Measurements from ENCODE around the gene RDH5.
A peak's percentile ranks its signal among the peaks of the same experiment; 100 is the strongest.

RDH5 gene

DNA sequence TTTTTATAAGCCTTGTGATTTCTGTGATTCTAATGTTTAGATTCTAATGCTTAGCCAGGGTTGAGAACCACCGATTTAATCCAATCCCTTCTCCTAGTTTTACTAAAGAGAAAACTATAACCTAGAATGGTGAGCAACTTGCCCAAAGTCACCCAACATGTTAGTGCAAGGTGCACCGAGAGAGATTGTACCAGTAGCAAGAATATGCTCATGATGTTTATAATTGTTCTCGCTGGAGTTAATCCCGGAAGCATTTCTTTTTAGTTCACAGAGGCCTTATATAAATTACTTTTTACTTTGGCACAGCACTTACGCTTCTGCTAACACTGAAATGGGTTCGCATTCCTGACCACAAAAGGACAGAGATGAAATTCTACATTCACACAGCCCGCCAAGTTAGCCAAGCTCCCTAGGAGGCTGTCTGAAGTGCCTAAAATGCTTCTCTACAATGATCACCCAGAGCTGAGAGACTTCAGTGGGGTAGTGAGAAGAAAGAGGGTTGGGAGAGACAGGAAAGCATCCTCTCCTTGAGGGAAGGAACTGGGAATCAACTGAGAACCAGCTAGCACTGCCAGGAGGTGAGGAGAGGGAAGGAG, 4.9 kb upstream of the RDH5 start:
- DNase-seq: no peak

DNA sequence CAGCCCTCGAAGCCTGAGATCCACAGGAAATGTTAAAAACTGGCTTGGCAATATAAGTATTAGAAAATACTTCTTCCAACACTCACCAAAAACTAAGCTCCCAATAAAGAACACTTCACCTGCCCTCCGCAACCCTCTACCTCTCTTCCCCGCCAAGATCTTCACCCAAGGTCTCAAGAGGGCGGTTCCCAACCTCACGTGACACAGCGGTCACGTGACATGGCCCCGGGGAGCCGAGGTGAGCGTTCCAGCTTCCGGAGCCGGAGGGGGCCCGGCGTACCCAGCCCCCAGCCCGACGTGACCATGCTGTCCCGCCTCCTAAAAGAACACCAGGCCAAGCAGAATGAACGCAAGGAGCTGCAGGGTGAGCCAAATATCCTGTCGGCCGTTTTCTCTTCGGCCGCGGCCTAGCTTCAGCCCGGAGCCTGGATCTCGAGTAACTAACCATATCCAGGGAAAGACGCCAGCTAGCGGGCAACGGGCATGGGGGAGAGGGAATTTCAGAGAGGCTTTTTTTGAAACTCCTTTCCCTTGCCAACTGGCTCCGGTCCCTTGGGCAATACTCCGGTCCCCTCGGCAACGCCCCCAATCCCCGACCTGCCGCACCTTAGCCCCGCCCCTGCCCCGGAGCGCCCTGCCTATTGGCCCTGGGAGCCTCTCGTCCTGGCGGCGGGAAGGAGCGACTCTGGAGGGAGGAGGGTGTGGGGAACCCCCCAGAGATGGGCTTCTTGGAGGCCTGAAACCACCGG, 4.2 kb upstream of the RDH5 start, which contains the start of gene BLOC1S1:
Gene BLOC1S1, plus strand, starts transcription at position 214 of the 749 bp plus-strand sequence. Its CDS starts 6 bp downstream, at position 220.
- peak; percentile 91 for DNase-seq

DNA sequence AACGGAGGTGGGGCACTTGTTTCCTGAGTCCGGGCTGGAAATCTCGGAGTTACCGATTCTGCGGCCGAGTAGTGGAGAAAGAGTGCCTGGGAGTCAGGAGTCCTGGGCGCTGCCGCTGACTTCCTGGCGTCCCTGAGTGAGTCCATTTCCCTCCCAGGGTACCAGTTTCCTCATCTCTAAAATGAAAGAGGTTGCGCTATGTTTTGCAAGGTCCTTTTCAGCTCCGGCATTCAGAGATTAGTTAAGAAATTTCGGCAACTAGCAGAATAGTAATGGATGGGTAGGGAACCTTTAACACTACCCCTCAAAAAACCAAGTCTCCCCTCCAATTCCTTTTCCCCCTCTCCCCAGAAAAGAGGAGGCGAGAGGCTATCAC, 3.6 kb upstream of the RDH5 start:
- DNase-seq: no peak

DNA sequence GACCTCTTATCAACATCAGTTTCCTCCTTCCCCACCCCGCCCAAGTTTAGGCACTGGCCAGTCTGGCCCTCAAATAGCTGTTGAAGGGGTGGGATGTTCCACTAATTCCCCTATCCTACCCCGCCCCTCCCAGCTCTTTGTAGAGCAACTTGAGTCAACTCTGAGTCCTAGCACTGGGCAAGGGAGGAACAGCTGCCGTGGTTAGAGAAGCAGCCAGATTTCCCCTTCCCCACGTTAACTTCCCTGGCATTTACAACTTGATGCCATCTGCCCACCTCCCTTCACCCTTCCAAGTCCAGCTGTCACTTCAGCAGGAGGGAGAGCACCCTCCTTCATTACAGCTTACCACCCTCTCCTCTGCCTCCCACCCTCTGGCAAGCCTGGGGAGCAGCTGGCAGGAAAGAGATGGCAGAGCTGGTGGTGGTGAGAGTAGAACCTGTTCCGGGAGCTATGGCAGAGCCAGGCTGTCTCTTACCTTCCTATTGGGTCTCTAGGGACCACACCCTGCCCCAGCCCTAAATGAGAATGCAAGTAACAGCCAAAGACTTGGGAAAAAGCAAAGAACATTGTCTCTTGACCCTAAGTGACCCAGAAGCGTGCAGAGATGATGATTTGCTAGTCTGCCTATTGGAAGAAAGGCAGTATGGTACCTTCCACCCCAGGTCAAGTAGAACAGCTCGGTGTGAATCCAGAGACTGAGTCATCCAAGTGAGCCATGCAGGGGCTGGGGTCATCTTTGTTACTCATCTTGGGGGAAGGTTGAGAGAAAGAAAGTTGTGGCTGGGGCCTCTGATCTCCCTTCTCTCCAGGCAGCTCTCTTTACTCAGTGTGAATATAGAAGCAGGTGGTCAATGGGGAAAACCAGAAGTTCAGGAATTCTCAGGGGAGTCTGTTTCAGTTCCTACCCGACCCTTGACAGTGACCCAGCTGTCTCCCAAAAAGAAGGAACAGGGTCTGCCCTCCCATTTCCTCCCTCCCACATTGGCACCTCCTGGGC, 2.9 kb upstream of the RDH5 start:
- DNase-seq: no peak

DNA sequence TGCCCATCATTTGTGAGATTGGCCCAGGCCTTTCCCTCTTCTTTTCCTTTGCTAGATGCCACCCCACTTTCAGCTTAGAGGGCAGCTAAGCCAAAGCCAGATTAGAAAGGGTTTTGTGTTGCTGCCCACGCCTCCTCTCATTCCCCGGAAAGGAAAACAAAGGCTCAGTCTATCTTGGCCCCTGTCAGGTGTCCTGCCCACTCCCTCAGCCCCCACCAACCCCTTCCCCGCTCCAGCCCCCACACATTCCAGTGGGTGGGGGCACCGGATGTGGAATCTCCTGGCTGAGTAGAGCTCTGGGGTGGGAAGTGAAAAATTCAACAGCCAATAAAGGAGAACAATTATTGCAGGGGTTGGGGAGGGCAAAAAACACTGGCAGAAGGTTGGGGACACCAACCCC, 2.2 kb upstream of the RDH5 start:
- no peak for DNase-seq

DNA sequence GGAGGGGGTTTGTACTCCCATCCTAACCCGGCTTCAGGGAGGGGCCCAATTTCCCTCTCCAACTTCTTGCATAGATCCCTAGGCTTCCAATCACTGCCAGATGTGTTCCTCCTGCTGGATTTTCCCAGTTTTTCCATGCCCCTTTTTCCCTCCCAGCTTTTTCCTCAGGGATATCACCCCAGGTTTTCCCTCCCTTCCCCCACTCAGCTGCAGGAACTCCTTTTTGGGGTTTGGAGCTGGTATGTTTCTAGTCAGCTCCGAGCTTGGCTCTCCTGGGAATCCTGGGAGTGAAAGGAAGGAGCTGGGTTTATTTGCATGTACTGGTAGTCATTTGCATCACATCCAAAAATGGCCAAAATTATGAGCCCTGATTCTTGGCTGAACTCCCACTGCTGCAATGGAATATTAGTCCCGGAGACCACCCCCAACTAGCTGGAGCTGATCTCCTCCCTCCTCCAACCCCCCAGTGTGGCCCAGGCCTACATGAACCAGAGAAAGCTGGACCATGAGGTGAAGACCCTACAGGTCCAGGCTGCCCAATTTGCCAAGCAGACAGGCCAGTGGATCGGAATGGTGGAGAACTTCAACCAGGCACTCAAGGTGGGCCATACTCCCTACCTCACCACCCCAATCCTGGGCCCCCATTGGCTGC, 1.4 kb upstream of the RDH5 start:
- no peak for DNase-seq

DNA sequence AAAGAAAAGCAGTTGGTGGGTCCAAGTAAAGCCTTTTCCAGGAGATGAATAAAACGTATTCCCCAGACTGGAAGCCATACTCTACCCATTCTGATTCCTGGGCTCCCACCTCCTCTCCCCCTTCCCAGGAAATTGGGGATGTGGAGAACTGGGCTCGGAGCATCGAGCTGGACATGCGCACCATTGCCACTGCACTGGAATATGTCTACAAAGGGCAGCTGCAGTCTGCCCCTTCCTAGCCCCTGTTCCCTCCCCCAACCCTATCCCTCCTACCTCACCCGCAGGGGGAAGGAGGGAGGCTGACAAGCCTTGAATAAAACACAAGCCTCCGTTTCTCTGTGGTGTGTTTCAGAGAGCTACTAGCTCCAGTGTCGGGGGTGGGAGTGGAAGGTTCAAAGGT, 822 bp upstream of the RDH5 start:
- DNase-seq: no peak

DNA sequence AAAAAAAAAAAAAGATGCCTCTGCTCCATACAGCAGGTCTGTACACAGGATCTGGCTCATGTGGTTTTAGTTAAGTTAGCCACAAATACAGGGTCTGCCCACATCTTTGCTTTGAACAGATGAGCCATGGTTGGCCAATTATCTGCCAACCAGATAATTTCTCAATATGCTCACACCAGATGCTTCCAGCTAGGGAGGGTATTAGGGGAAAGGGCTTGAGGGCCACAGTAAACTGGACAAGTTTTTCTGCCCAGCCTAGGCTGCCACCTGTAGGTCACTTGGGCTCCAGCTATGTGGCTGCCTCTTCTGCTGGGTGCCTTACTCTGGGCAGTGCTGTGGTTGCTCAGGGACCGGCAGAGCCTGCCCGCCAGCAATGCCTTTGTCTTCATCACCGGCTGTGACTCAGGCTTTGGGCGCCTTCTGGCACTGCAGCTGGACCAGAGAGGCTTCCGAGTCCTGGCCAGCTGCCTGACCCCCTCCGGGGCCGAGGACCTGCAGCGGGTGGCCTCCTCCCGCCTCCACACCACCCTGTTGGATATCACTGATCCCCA, 776 bp downstream of the RDH5 start:
- no peak for DNase-seq

DNA sequence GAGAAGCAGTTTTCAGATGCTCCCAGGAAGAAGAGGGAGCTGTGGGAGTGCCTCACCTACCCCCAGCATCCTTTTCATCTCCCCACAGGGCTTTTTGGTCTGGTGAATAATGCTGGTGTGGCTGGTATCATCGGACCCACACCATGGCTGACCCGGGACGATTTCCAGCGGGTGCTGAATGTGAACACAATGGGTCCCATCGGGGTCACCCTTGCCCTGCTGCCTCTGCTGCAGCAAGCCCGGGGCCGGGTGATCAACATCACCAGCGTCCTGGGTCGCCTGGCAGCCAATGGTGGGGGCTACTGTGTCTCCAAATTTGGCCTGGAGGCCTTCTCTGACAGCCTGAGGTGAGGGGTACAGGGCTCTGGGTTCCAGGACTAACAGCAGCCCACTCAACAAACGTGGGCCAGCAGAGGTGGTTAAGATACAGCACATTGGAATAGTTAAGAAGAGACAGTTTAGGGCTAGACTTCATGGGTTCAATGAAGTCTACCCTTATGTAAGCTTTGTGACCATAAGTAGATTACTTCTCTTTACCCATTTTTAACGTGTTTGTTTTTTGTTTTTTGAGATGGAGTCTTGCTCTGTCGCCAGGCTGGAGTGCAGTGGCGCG, 1.5 kb downstream of the RDH5 start:
- no peak for DNase-seq

DNA sequence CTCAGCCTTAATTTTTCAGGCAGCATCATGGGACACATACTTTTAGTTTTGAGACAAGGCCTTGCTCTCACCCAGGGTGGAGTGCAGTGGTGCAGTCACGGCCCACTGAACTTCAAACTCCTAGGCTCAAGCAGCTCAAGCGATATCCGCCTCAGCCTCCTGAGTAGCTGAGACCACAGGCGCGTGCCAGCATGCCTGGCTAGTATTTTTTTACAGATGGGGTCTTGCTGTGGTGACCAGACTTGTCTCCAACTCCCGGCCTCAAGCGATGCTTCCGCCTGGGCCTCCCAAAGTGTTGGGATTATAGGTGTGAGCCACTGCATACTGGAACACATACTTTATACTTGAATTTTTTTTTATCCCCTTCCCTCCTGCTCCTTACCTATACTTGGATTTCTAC, 2.8 kb downstream of the RDH5 start:
- no peak for DNase-seq

DNA sequence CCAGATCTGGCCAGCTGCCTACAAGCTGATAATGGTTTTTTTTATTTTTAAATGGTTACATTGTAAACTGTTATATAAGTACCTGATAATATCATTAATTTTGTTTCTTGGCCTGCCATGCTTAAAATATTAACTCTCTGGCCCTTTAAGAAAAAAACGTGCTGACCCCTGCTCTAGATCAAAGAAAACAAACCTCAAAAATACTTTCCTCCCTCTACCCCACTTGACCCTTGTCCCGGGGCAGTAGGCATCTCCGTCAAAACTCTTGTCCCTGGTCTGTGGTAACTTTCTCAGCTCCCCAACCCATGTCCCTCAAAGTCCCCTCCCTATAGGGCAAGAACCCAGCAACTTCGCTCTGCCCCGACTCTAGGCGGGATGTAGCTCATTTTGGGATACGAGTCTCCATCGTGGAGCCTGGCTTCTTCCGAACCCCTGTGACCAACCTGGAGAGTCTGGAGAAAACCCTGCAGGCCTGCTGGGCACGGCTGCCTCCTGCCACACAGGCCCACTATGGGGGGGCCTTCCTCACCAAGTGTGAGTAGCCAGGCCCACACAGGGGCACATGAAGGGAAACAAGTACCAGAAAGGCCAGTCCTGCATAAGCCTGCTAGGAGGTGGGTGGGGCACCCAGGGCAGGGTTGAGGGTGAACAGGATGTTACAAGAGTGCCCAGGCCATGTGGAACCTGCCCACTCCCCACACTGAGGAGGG, 3.5 kb downstream of the RDH5 start:
- DNase-seq: no peak

DNA sequence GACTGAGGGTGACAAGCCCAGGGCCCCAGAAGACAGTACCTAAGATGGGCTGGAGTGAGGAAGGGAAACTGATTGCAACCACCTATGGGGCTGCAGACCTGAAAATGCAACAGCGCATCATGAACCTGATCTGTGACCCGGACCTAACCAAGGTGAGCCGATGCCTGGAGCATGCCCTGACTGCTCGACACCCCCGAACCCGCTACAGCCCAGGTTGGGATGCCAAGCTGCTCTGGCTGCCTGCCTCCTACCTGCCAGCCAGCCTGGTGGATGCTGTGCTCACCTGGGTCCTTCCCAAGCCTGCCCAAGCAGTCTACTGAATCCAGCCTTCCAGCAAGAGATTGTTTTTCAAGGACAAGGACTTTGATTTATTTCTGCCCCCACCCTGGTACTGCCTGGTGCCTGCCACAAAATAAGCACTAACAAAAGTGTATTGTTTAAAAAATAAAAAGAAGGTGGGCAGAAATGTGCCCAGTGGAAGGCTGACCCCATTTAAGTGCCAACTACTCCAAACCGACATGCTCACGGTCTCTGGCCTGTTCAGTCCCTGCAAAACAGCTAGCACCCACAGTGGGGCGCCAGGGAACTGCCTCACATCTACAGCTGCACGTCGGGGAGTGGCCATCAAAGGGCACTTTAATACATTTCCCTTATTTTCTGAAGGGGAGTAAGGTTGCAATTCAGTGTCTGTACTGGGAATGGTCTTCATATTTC, 4.2 kb downstream of the RDH5 start:
- DNase-seq: peak; percentile 60 to 63

DNA sequence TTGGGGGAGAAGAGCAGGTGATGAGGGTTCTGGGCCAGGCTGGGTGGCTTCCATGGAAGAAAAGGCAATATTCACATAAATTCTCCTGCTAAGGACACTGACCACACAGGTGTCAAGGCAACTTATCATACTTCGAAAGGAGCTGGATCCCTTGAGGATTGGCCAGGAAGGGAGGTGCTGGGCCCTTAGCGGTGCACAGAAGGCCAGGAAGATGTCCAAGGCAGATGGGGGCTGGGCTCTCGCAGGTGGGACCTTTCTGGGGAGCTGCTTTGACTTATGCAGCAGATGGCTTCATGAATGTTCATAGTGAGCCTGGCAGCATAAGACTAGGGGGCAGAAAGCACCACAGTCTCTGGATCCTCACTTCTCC, 4.7 kb downstream of the RDH5 start:
- no peak for DNase-seq

DNA sequence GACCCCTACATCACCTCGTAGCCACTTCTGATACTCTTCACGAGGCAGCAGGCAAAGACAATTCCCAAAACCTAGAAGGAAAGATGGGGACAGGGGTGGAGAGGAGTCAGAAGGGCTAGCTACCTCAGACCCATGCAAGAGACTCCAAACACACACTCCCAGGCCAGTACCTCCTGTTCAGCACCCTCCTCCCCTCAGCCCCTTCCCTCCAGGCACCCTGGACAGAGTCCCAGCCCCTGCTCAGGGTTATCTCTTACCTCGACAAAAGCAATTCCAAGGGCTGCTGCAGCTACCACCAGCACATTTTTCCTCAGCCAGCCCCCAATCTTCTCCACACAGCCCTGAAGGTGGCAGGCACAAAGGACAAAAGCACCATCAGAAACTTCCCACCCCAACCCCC, 5.4 kb downstream of the RDH5 start:
- DNase-seq: no peak

DNA sequence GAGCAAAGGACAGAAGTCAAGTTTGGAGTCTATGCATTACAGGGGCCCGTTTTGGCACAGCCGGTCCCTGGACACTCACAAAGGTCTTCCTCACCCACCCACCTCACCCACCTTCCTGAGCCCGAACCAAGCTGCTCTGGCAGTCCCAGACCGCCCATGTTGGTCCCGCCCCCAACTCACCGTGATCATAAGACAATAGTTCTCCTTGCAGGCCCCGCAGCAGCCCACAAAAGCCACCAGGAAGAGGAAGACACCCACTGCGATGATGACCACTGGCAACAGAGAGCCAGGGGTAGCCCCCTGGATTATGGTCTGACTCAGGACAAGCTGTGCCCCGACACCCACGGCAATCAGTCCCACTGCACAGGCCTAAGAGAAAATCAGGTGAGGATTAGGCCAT, 6.8 kb downstream of the RDH5 start:
- DNase-seq: no peak

DNA sequence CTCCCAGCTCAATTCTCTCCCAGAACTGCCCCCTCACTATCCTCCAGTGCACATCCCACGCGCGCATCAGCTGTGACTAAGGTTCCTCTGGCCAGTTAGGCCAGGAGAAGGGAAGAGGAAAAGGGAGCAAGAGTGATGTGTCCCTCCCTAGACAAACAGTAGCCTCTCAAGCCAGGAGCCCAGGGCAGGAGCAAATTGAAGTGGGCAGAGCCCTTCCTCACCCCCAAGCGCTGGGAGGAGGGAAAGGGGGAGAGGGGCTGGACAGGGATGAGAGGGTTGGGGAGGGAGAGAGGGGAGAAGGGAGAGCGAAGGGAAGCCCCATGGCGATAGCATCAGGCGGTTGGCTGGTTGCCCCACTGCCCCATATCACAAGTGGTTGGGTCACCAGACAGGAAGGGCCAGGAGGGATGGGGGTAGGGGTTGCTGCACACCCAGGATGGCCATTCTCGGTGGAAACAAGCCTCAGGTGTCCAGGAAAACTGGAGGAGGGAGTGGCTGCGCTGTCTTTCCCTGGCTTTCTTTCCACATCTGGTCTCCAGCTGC, 7.5 kb downstream of the RDH5 start:
- DNase-seq: no peak

DNA sequence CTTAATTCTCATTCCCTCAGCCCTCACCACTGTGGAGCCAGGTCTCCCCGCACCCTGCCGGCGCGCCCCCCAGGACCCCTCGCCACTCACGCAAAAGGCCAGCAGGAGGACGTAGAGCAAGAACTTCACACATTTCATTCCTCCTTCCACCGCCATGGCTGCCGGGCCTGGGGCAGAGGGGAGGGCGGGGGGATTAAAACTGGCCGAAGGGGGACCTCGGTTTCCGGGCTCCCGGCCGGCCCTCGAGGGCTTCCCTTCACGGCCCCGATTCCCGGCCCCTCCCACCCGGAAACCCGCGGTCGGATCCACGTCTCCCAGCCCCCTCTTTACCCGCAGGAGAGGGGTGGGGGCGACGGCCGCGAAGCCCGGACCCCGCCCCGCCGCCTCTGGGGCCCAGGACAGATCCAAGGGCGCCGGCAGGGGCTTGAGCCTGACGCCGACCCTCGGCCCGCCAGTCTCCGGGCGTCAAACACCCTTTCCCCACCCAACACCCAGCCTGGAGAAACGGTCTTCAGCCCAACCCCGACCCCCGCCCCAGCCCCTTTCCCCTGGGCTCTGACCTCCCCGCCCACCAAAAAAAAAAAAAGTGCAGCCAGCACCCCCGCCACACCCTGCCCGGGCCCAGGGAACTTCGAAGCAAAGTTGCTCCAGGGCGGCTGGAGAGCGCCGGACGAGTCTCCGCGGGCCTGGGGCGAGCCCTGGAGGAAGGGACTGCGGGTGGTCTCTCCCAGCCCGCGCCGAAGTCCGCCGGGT, 8.2 kb downstream of the RDH5 start:
- peak in 1 of 2 donors; percentile 32 for DNase-seq

DNA sequence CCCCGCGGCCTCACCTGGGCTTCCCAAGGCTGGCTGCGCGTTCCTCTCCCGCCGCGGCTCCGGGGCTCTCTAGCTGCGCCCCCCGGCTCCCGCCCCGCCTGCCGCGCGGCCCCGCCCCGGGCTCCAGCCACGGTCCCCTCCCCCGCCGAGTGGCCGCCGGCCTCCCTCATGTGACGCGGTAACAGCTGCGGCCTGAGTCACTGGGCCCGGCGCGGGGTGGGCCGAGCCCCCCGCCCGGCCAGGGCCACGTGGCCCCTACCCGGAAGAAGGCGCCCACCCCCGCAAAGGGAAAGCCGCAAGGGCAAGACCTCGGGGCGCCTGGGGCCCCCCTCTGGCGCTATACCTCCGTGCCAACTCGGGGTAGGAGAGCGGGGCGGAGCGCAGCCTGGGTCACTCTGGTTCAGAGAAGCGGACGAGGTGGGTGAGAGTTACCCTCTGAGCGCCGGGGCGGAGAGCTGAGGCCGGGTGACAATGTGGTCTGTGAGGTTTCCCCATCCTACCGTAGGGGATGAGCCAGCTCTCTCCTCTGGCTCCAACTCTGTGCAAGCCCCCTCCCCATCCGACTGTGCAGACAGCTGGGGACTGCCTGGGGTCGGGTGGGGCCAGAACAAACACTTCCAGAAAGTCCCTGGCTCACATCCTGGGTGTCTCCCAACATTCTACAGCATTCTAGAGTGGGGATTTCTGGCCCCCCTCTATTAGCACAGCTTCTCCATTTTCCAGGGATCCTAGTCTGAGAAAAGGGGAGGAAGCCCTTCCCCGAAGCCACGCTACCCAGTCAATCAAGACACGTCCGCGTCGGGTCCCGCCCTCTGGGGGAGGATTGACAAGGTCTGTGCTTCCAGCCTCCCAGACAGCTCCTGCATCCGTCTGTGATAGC, 9.0 kb downstream of the RDH5 start, which contains the start of gene CD63:
Gene CD63, minus strand, starts transcription at position 71 of the 880 bp plus-strand sequence. CDS start 668 bp downstream, outside the sequence.
- peak; percentile 66 to 78 for DNase-seq

Measured in activated CD4-positive, alpha-beta T cell treated with anti-CD3 and anti-CD28 coated beads for 4 hours (primary cell).